Sciatic nerve (tissue), 2 donors: Measurements from ENCODE around the gene ELOVL6. TPM values are rescaled to one million over a fixed set of nuclear protein-coding genes. Genes with fewer than 3 reads are reported as not detected.
"Not testable (repeated sequence)": the region's sequence is repeated elsewhere in the genome, so short reads cannot be mapped to it uniquely, and the experiment has no call there.

Experiments used
- ATAC-seq: fragments of 200-7000 bp; cut with Tn5 transposase; one replicate; pipeline ENCODE4 v1.9.1; 2020; ENCODE audit warnings: mild to moderate bottlenecking, moderate library complexity
- DNase-seq: peaks from one replicate; pipeline ENCODE4 v3.0.0-alpha.2; 2020; ENCODE audit warnings: low spot score
- intact Hi-C: fragments of 100-400 bp; cut with DNase I; formaldehyde crosslinking; loops from one replicate; pipeline ENCODE4 v1.14.2; 2022
- total RNA-seq: library from RNA; stranded (reverse); fragmentation: NEBNext Ultra II Directional; extraction: Animal tissue kit (Norgen Biotek cat#: 25700); gene quantifications from one replicate; pipeline ENCODE4 v1.2.1, GENCODE V29; 2021
- donor health status: DM: no; HTN: no; CAD: no.
- donor health status: DM: no; HTN: no; CAD: no.

Gene ELOVL6
- total RNA-seq, 1 donor from 2014 or later: 11.6 TPM

DNA sequence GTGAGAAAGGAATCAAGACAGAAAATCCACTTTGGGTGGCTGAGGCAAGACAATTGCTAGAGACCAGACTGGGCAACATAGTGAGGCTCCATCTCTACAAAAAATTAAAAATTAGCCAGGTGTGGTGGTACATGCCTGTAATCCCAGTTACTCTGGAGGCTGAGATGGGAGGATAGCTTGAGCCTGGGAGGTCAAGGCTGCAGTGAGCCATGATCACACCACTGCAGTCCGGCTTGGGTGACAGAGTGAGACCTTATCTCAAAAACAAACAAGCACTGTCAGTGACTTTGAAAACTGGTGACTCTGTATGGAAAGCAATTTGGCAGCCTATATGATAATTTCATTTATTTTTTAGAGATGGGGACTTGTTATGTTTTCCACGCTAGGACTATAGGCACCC is 2.3 kb upstream of the ELOVL6 start:
- ATAC-seq (no peak), DNase-seq (no peak)
- intact Hi-C loops: no loop called here

DNA sequence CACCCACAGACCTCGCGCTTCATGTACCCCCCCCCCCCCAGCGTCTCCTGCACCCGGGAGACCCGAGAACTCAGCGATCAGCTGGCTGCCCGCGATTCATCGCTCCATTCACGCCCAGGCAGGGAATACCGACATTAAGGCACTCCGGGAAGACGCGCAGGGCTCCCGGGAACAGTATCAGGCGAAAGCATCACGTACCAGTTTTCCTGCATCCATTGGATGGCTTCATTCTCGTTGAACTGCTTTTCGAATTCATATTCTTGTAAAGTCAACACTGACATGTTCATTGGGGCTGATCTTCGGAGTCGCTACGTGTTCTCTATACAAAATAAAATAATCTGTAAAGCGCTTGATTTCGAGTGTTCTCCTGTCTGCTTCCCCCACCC is 373 bp downstream of the ELOVL6 start:
- peak; percentile 4 for ATAC-seq
- intact Hi-C loops: no loop called here
- no peak for DNase-seq

DNA sequence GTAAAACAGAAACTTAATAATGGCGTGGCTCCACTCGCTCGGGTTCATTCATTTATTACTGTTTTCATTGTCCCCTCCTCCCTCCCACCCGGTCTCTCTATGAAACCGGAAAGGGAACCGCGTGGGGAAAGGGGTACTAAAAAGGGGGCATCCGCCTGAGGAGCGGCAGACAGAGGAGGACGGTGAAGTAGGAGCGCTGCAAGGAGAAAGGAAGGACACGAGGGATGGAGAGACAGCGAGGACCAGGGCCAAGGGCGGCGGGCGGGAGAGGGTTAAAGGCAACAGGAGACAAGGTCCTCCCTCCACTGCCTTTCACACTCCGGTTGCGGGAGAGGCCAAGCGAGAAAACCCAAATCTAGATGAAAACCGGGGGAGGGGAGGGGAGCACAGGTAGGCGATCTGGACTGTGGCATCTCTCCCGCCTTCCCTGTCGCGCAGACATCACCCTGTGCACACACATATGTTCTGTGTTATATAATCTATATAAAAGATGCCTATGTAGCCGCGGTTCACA is 829 bp downstream of the ELOVL6 start:
- intact Hi-C loops: no loop called here
- ATAC-seq (peak; percentile 30), DNase-seq (peak; percentile 64)

DNA sequence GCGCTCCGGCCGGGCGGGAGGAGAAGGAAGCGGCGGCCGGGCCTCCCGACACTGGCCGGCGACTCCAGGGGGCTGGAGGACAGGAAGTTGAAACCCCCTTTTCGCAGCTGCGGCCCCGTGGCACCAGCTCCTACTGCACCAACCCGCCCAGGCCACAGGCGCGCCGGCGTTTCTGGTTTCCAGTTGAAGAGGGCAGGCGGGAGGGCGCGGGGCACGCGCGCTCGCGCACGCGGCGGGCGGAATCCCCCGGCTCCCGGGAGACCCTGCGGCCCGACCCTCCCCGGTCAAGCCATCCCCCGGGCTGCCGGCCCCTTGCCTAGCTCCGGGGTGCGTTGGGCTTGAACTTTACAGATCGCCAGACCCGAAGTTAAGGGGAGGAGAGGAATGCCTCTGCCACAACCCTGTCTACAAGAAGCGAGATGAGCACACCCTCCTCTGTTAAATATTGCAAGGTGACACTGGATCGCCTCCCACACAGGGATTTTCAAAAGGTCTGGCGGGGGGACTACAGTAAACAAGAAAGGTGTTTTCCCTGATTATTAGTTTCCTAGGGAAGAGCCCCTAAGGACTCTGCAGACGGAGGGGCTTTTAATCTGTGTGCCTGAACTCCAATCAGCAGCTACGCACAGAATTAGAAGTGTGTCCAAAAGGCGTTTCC is 1.4 kb downstream of the ELOVL6 start:
- DNase-seq: peak; percentile 67
- ATAC-seq: peak; percentile 14
- intact Hi-C loops: no loop called here

DNA sequence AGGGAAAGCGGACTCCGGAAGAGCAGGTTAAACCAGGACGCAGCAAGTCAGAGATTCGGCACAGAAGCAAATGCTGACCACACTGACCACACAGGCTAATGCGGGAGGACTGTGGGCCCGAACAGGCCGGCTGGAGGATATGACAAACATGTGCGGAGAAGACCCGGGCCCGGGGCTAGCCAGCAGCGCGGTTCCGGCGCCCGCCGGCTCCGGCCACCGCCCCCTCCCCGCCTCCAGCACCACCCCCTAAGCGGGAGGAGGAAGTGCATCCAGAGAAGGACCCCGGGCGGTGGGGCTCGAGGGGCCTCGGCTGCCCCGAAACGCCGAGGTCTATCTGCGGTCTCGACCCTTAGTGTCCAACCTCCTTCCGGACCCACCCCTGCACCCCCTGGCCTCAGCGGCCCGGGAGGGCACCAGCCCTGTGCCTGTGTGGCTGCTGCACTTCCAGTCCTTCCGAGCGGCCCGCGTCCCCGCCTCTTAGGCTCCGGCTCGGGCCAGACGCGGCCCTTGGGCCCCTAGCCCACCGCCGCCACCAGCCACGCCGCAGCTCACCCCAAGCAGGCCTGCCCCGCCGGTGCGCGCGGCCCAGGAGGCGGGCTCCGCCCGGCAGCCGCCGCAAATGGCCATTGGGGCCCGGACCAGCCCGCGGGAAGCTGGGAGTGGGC is 2.1 kb downstream of the ELOVL6 start:
- DNase-seq: peak; percentile 80
- peak; percentile 69 for ATAC-seq
- intact Hi-C loops: no loop called here

DNA sequence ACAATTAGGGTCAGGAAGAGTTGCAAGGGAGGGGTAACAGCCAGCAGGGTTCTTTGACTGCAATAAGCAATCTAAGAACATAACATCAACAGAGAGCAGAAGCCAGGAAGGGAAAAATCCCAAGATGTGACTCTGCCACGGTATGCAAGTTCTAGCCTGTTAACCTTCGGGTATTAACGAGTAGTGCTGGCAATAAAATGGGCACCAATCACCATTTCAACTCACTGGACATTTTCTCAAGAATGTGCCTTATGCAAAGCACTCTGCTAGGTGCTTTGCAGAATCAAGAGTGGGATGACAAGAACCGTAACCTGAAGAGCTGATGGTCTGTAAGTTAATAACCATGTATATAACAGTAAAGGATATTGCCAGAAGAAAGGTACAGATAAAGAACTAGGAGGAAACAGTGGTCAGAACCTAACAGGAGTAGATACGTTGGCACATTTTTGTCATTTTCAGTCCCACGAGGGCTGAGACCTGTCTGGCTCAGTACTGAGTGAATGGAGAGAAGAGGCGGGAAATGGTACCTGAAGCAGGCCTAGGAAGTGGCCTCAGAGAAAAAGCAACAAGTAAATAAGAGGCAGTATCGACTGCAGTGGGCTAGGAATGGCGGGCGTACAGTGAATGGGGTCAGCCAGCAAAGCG is 2.7 kb downstream of the ELOVL6 start:
- ATAC-seq (no peak), DNase-seq (no peak)
- intact Hi-C loops: no loop called here

DNA sequence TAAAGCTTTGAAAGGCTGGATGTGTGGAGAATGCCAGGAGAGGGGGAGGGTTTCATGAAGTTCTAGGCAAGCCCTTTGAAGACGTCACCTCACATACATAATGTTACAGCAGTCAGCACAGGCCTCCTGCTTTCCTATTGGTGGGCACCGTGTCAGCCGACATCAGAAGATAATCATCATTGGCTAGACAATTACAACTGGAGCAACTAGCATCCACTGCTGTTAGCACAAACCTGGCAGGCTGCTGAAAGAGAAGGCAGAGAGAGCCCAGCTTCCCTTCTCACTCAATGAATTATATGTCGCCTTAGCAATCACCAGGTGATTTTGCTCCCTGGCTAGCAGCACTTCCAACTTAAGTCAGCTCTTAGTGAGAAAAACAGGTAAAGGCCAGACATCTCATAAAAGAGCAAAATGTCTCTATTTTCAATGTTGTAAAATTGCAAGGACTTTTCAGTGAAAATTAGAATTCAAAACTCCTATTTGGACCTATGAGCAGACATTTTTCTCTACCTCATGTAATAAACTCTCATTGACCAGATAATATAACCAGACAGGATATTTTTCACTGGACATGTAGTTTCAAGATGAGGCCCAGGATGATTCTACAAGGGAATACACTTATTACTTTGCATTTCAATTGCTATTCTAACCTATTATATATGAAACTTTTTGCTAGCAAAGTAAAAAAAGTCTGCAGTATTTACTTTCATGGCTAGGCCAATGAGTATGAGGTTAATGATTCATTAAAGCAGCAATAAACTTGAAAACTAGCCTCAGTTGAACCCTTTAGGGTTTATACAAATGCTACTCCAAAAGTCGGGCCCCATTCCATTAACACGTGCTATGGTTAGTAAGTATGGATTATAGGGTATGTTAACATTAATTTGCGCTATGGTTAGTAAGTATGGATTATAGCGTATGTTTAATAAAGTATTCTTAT is 4.3 kb downstream of the ELOVL6 start:
- DNase-seq: peak; percentile 78
- ATAC-seq: peak; percentile 67
- intact Hi-C loops: no loop called here

DNA sequence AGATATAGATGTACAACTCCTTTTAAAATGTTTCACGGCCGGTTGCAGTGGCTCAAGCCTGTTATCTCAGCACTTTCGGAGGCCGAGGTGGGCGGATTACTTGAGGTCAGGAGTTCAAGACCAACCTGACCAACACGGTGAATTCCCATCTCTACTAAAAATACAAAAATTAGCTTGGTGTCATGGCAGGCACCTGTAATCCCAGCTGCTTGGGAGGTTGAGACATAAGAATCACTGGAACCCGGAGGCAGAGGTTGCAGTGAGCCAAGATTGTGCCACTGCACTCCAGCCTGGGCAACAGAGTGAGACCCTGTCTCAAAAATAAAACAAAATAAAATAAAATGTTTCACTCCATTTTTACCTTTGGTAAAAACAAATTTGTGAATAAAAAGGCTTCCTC is 5.1 kb downstream of the ELOVL6 start:
- intact Hi-C loops, DNase-seq, ATAC-seq: not testable (repeated sequence)

DNA sequence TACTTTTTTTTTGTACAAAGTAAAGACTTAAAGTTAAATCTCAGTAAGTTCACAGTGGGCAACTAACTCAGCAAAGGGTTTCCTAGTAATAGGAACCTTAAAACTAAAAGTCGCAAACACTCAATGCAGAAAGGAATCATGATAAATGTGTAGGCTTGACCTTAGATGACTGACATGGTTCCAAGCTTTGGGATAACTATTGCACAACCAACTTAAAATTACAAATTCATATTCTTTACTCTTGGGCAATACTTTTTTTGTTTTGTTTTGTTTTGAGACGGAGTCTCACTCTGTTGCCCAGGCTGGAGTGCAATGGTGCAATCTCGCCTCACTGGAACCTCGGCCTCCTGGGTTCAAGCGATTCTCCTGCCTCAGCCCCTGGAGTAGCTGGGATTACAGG is 8.2 kb downstream of the ELOVL6 start:
- DNase-seq (no peak), ATAC-seq (peak; percentile 49)
- intact Hi-C loops: no loop called here

DNA sequence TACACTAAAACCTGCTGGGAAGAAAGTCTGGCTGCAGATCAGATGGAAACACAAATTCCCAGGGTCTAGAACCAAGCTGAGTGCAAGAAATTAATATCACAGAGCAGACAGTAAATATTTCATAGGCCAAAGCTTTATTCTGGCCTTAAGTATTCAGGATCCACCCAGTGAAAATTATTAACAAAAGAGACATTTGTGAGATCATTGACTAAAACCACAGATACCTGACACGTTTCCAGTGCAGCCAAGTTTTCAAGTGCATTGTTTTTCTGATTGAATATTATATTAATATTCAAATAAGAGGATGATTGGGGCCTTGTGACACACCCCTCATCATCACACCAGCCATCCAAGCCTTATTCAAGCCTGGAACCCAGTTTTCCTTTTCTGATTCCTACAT is 10.3 kb downstream of the ELOVL6 start:
- no peak for DNase-seq
- no peak for ATAC-seq
- intact Hi-C loops: no loop called here

DNA sequence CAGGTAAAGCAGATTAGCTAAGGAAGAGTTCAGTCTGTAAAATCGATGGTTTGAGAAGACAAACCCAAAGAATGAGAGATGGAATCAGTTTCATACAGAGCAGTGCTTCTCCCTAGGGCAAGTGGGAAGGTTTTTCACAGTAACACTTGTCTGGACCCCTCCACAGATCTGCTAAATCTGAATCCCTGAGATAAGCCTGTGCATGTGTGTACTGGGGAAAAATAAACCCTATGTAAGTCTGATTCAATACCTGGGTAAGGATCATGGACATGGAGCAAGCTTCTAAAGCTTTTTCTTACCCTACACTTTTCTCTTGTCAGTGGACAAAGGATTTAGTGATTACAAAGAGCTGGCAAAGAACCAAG is 13.6 kb downstream of the ELOVL6 start:
- no peak for DNase-seq
- intact Hi-C loops: no loop called here
- no peak for ATAC-seq

DNA sequence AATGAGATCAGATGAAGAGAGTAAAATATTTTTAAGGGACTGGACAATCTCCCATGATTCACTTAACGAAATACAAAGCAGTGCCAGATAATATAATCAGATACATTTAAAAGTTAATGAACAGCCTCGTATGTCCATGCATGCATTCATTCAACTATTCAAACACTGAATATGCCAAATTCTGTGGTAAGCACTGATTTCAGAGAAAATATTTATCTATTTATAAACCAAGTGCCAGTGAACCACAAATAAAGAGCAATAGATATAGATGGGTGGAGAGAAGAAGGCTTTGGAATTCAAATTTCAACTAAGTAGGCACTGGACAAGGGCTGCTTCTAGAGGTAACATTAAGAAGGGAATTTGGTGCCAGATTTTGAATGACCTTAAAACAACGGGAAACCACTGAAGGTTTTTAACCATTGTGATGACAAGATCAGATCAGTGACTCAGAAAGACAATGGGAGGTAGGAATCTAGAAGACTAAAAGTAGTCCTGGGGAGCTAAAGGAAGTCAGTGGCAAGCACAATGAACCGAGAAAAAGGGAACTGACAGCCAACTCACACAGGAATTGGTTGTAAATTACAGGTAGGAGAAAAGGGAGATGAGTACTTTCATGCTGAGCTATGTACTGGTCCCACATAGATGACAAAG is 14.2 kb downstream of the ELOVL6 start:
- intact Hi-C loops: no loop called here

DNA sequence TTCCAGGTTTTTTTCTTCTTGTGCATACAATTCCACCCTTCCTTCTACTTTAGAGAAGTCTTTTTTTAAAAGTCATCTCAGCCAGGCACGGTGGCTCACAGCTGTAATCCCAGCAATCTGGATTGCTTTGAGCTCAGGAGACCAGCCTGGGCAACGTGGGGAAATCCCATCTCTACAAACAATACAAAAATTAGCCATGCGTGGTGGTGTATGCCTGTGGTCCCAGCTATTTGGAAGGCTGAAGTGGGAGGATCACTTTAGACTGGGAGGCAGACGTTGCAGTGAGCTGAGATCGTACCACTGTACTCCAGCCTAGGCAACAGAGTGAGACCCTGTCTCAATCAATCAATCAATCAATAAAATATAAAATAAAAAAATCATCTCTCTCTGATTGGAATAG is 14.8 kb downstream of the ELOVL6 start:
- DNase-seq: no peak
- no peak for ATAC-seq
- intact Hi-C loops: no loop called here

More for the DNA sequence above, 14.2 kb downstream of the ELOVL6 start:
- no peak for ATAC-seq
- DNase-seq: no peak

DNA sequence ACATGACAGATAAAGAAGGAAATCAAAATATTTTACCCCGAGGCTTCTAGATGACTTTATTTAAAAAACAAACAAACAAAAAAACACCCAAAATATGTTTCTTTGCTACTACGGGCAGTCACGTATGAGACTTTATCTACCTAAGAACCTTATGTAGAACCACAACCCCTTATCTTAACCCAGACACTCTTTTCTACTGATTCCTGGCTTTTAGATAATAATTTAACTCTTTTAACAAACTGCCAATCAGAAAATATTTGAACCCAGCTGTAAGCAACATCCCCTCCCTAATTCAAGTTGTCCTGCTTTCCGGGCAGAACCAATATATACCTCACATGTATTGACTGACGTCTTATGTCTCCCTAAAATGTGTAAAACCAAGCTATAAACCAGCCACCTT is 15.4 kb downstream of the ELOVL6 start:
- DNase-seq: no peak
- ATAC-seq: no peak
- intact Hi-C loops: no loop called here

DNA sequence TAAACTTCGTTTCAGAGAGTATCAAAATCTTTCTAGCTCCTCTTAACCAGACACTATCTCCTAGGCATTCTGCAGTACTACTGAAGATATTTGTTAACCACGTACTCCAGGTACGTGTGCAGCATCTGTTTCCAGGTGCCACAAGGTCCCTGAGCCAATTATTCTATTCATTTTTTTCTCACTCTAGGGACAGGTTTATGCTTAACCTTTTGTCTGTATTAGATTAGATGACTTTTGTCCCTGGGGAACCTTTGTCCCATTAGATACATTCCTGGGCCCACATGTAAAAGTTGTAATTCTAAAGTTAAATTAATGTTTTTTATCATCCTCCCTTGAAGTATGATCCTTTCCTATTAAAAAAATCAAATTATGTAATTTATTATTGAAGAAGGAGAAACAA is 16.5 kb downstream of the ELOVL6 start:
- ATAC-seq: no peak
- no peak for DNase-seq
- intact Hi-C loops: no loop called here

DNA sequence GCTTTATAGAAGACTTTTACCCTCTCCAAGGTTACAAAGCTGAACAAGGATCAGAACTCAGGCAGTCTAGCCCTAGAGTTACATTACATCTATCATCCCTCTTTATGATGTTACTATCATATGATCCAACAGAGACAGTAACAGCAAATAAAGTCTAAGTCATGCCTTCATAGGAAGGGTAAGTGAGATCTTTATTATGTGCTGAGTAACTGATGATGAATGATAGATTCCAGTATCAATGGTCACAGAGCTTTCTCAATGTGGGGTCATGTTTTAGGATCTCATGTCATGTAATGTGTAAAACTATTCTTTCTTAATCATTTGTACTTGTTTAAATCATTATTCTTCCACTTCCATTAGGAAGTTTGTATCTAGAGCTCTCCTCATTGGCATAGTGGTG is 22.8 kb downstream of the ELOVL6 start:
- DNase-seq: no peak
- no peak for ATAC-seq
- intact Hi-C loops: loop anchor here (2.0 kb wide), 1 partner anchor 39 kb away; no protein-coding TSS in a partner anchor

DNA sequence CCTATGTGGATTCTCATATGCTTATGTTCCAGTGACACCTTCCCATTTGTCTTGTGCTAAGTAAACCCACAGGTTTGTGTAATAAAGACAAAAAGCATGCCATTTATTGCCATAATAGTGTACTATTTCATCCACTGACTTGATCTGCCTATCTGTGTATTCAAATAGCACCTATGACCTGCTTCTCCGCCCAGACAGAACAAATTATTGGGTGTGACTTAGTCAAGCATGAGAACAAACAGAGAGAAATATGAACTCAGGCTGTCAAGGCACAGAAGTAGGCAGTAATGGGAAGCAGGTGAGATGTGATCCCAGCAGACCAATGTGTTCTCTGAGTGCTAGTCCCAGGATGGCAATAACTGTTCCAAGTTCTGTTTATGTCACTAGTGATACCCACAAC is 25.4 kb downstream of the ELOVL6 start:
- ATAC-seq (no peak), DNase-seq (no peak)
- intact Hi-C loops: no loop called here

DNA sequence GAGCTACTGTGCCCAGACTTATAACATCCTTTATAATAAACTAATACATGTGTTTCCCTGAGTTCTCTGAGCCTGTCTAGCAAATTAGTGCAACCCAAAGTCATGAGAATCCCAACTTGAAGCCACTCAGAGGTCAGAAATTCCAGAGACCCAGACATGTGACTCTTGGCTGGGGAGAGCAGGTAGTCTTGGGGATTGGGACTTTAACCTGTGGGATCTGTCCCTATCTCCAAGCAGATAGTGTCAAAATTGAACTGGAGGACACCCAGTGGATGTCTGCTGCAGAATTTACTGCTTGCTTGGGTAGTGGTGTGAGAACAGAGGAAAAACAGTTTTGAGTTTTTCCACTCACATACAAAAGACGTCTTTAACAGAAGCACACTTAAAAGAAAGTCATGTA is 26.4 kb downstream of the ELOVL6 start:
- intact Hi-C loops: no loop called here
- ATAC-seq: no peak
- no peak for DNase-seq

DNA sequence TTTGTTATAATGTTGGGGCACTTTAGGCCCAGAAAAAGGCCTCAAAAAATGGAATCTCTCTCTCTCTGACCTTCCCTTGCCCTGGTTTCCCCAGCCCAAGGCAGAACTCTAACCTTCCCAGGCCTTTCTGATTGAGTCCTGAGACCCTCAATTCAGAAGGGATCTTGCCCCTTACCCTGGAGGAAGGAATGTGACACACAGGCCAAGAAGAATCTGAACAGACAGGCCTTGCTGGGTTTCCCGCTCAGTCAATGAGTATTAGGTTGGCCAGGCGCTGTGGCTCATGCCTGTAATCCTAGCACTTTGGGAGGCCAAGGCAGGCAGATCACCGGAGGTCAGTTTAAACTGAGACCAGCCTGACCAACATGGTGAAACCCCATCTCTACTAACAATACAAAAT is 27.6 kb downstream of the ELOVL6 start:
- DNase-seq (no peak), ATAC-seq (no peak)
- intact Hi-C loops: no loop called here
